Measurements from ENCODE around the gene VPS37C.

GRCh38 chr11:61083601-61084147 lies 77.6 kb downstream of the VPS37C start:
- no peak for TF ChIP-seq CTCF (IDR thresholded peaks at IDR 0.05; ENCODE audit: low read length)
- TF ChIP-seq EZH2phosphoT487 (IDR thresholded peaks at IDR 0.05; ENCODE audit: low read length), result no peak
- no peak for TF ChIP-seq EZH2 (optimal IDR thresholded peaks at IDR 0.05; ENCODE audit: low read depth, low read length)
